ENCODE results near the gene ARSI. TPM values are rescaled to one million over a fixed set of nuclear protein-coding genes. Genes with fewer than 3 reads are reported as not detected.

ARSI gene
- total and polyA plus RNA-seq, 2 donors (not counting 1 experiment from before 2014, with no cell fraction given) = 5.9 to 12.5 TPM

- Histone ChIP-seq H3K4me1 (ENCODE audit: control insufficient read depth, extremely low read depth, insufficient read depth, low read length) (no peaks in the 10 kb centered on the region), H2AFZ (ENCODE audit: low read length) (no peak overlapping the region), H3K9ac (ENCODE audit: insufficient read depth, low read length) (no peak overlapping the region), H3K4me2 (ENCODE audit: extremely low read depth, insufficient read depth, low read length) (no peak overlapping the region), H3K4me3 (replicated peaks in 1 of 4; ENCODE audit: control extremely low read depth in 1 of 4, insufficient read depth in 1 of 4, low read depth in 3 of 4, low read length in 4 of 4) (no peak overlapping the region), H3K27ac (ENCODE audit: insufficient read depth, low read length) (no peak overlapping the region), H3K79me2 (ENCODE audit: control insufficient read depth, insufficient read depth, low read length) (no peaks in the 10 kb centered on the region), H4K20me1 (ENCODE audit: control insufficient read depth, extremely low read depth, insufficient read depth, low read length) (no peaks in the 10 kb centered on the region), H3K36me3 (ENCODE audit: control insufficient read depth, insufficient read depth, low read length) (no peaks in the 10 kb centered on the region), H3K9me3 (ENCODE audit: control insufficient read depth, insufficient read depth, low read depth, low read length) (no peaks in the 10 kb centered on the region), H3K27me3 (ENCODE audit: control insufficient read depth, insufficient read depth, low read length) (no peaks in the 10 kb centered on the region)
- TF ChIP-seq CTCF (conservative IDR thresholded peaks at IDR 0.05 in 1 of 2, IDR thresholded peaks at IDR 0.05 in 1 of 2; ENCODE audit: low read depth in 1 of 2, low read length in 2 of 2) = no peak
- no peak for TF ChIP-seq EZH2 (IDR thresholded peaks at IDR 0.05; ENCODE audit: low read length, missing control alignments)
- DNase-seq (ENCODE audit: low read depth in 2 of 2) = no peak
These were observed 39.3 kb upstream of the ARSI start for GRCh38 chr5:150341989-150342388.

DNA sequence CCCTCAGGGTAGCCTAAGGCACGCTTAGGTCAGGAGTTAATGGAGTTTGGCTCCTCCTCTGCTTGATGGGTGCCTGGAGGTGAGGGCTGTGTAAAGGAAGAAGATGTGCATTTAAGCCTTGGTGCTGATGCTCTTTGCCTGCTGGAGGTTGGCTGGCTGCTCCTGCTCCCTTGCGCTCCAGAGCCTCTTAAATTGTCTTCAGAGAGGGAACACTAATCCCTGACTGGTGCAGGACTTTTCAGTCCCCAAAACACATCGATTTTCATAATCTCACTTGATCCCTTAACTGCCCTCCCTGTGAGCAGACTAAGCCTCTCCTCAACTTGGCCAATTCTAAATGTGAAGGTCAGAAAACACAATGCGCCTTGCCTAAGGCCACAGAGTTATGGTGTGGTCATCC lies 38.6 kb upstream of the ARSI start:
- DNase-seq (ENCODE audit: low read depth in 2 of 2) = no peak
- Histone ChIP-seq H3K4me2 (ENCODE audit: extremely low read depth, insufficient read depth, low read length) (no peak overlapping the region), H3K4me3 (replicated peaks in 1 of 4; ENCODE audit: control extremely low read depth in 1 of 4, insufficient read depth in 1 of 4, low read depth in 3 of 4, low read length in 4 of 4) (no peak overlapping the region), H3K79me2 (ENCODE audit: control insufficient read depth, insufficient read depth, low read length) (no peaks in the 10 kb centered on the region), H3K9me3 (ENCODE audit: control insufficient read depth, insufficient read depth, low read depth, low read length) (no peaks in the 10 kb centered on the region), H4K20me1 (ENCODE audit: control insufficient read depth, extremely low read depth, insufficient read depth, low read length) (no peaks in the 10 kb centered on the region), H3K9ac (ENCODE audit: insufficient read depth, low read length) (no peak overlapping the region), H2AFZ (ENCODE audit: low read length) (no peak overlapping the region), H3K36me3 (ENCODE audit: control insufficient read depth, insufficient read depth, low read length) (no peaks in the 10 kb centered on the region), H3K4me1 (ENCODE audit: control insufficient read depth, extremely low read depth, insufficient read depth, low read length) (no peaks in the 10 kb centered on the region), H3K27ac (ENCODE audit: insufficient read depth, low read length) (no peak overlapping the region), H3K27me3 (ENCODE audit: control insufficient read depth, insufficient read depth, low read length) (no peaks in the 10 kb centered on the region)
- TF ChIP-seq EZH2 (IDR thresholded peaks at IDR 0.05; ENCODE audit: low read length, missing control alignments) (no peak), CTCF (conservative IDR thresholded peaks at IDR 0.05 in 1 of 2, IDR thresholded peaks at IDR 0.05 in 1 of 2; ENCODE audit: low read depth in 1 of 2, low read length in 2 of 2) (no peak)

DNA sequence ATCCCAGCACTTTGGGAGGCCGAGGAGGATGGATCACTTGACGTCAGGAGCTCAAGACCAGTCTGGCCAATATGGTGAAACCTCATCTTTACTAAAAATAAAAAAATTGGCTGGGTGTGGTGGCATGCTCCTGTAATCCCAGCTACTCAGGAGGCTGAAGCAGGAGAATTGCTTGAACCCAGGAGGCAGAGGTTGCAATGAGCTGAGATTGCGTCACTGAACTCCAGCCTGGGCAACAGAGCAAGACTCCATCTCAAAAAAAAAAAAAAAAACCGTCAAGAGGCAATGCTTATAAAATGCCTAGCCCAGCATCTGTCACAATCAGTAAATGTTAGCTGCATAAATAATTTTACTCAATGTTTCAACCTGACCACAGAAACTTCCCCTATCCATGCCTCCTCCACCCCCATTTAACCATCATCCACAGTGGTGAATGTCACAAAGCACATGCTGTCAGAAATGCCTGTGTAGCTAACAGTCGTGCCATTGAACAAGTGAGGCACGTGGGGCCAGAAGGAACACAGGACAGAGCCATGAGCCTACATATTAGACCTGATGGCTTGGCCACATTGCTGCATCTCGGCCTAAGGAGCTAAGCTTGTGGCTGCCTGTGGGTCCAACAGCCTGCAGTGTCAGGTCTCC lies 38.0 kb upstream of the ARSI start:
- H3K9me3 ChIP-seq (ENCODE audit: control insufficient read depth, insufficient read depth, low read depth, low read length) = no peaks in the 10 kb centered on the region
- H3K79me2 ChIP-seq (ENCODE audit: control insufficient read depth, insufficient read depth, low read length) = no peaks in the 10 kb centered on the region
- H3K36me3 ChIP-seq (ENCODE audit: control insufficient read depth, insufficient read depth, low read length) = no peaks in the 10 kb centered on the region
- TF ChIP-seq EZH2 (IDR thresholded peaks at IDR 0.05; ENCODE audit: low read length, missing control alignments) (no peak), CTCF (conservative IDR thresholded peaks at IDR 0.05 in 1 of 2, IDR thresholded peaks at IDR 0.05 in 1 of 2; ENCODE audit: low read depth in 1 of 2, low read length in 2 of 2) (no peak)
- no peak overlapping the region for H2AFZ ChIP-seq (ENCODE audit: low read length)
- DNase-seq (ENCODE audit: low read depth in 2 of 2) = no peak
- no peaks in the 10 kb centered on the region for H4K20me1 ChIP-seq (ENCODE audit: control insufficient read depth, extremely low read depth, insufficient read depth, low read length)
- H3K4me1 ChIP-seq (ENCODE audit: control insufficient read depth, extremely low read depth, insufficient read depth, low read length) = no peaks in the 10 kb centered on the region
- H3K4me3 ChIP-seq (replicated peaks in 1 of 4; ENCODE audit: control extremely low read depth in 1 of 4, insufficient read depth in 1 of 4, low read depth in 3 of 4, low read length in 4 of 4) = no peak overlapping the region
- H3K27me3 ChIP-seq (ENCODE audit: control insufficient read depth, insufficient read depth, low read length) = no peaks in the 10 kb centered on the region
- no peak overlapping the region for H3K9ac ChIP-seq (ENCODE audit: insufficient read depth, low read length)
- H3K27ac ChIP-seq (ENCODE audit: insufficient read depth, low read length) = no peak overlapping the region
- H3K4me2 ChIP-seq (ENCODE audit: extremely low read depth, insufficient read depth, low read length) = no peak overlapping the region
